GM18505 (cell line): ENCODE data around the gene SRGAP3.
"Not testable (repeated sequence)": the region's sequence is repeated elsewhere in the genome, so short reads cannot be mapped to it uniquely, and the experiment has no call there.

Experiments used
- ATAC-seq: cut with Tn5 transposase; IDR thresholded peaks from one replicate; pipeline ENCODE4 v1.9.1; 2021; ENCODE audit not compliant: unreplicated experiment
- POLR2A ChIP-seq: IDR thresholded peaks from 4 replicates; pipeline ENCODE4 v1.6.1; 2011; ENCODE audit warnings: borderline replicate concordance; ENCODE audit not compliant: insufficient read depth, insufficient read length; ENCODE audit errors: extremely low read depth

The SRGAP3 gene

GRCh38 chr3:9087831-9088413 lies 161.5 kb downstream of the SRGAP3 start:
- no peak for ATAC-seq

GRCh38 chr3:9085428-9085827 lies 164.0 kb downstream of the SRGAP3 start:
- ATAC-seq = not testable (repeated sequence)

More at GRCh38 chr3:9087831-9088413, 161.5 kb downstream of the SRGAP3 start:
- TF ChIP-seq POLR2A = no peak

- TF ChIP-seq POLR2A = no peak
- ATAC-seq = no peak
These were observed 168.1 kb downstream of the SRGAP3 start for GRCh38 chr3:9081184-9081818.

DNA sequence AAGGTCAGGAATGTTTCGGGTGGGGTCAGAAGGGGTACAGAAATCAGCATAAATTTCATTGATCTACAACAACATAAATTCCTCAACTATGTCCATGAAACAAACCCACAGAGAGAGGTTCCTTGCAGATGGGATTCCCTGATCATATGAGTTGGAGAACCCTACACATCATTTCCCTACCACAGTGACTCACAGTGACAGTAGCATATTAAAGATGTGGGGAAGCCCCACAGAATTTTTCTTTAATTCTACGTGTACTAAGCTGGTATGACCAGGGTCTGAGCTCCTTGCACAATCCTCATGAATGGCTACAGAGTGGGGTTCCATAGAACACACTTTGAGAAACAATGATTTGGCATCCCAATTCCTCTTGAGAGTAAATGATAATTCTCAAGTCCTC lies 169.3 kb downstream of the SRGAP3 start:
- TF ChIP-seq POLR2A = no peak
- no peak for ATAC-seq

DNA sequence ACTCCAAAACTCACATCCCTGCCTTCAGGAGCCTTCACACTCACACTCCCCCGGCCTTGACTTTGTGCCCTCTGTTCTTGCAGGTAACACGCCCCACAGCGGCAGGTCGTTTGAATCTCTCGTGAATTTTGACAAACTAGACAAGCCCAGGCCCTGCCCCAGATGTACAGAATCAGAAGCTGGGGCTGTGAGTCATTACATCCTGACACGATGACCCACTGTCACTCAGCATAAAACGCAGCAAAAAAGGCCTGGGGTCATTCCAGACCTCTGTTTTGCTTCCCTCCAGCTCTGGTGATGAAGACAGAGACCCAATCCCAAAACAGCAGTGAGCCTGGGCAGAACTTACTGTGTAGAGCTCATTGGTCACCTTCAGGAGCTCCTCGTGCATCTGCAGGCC lies 169.8 kb downstream of the SRGAP3 start:
- no peak for TF ChIP-seq POLR2A
- no peak for ATAC-seq

DNA sequence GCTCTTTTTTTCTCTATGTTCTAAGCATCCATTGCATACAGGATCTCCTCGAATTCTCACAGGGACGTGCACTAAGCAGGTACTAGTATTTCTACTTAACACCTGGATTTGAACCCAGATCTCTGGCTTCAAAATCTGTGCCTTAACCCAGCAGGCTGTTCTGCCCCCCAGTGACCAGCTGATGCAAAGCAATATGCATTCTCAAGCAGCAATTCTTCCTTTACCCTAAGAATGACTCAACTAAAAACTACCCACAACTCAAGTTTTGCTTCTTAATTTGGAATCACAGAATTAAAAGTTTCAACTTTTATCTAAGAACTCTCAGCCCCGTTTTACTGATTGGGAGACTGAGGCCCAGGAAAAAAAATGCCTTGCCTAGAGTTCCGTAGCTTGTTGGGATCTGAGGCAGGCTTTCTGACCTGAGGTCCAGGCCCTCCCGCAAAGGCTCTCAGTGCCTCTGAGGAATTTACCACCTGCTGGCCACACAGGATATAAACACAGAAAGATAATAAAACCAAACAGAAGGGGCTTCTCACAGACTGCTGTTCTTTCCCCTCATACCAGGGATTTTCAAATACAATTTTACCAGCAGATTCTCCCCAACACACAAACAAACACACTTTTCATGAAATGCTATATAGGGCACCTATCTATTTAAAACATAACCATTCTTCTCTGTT lies 170.7 kb downstream of the SRGAP3 start:
- ATAC-seq = no peak
- no peak for TF ChIP-seq POLR2A

GRCh38 chr3:9077029-9077428 lies 172.4 kb downstream of the SRGAP3 start:
- no peak for ATAC-seq
- TF ChIP-seq POLR2A = no peak

DNA sequence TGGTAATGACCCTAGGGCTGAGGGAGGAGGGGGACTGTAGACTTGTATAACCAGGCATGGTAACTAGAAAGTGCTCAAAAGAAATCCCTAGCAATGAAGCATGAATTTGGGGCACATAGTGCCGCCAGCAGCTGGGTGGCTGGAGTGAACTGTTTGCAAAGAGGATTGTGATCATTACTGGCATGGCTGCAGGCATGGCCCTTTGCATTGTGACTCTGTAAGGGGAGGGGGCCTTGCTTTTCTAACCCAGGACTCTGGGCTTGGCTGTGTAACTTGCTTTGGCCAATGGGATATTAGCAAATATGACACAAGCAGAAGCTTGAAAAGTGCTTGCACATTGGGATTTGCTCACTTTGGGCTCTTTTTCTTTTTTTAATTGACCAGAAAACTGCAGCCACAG lies 173.7 kb downstream of the SRGAP3 start:
- ATAC-seq = no peak
- TF ChIP-seq POLR2A = no peak

GRCh38 chr3:9074079-9074478 lies 175.4 kb downstream of the SRGAP3 start:
- no peak for TF ChIP-seq POLR2A
- no peak for ATAC-seq

- ATAC-seq = no peak
- no peak for TF ChIP-seq POLR2A
These were observed 176.8 kb downstream of the SRGAP3 start for GRCh38 chr3:9072667-9073009.

DNA sequence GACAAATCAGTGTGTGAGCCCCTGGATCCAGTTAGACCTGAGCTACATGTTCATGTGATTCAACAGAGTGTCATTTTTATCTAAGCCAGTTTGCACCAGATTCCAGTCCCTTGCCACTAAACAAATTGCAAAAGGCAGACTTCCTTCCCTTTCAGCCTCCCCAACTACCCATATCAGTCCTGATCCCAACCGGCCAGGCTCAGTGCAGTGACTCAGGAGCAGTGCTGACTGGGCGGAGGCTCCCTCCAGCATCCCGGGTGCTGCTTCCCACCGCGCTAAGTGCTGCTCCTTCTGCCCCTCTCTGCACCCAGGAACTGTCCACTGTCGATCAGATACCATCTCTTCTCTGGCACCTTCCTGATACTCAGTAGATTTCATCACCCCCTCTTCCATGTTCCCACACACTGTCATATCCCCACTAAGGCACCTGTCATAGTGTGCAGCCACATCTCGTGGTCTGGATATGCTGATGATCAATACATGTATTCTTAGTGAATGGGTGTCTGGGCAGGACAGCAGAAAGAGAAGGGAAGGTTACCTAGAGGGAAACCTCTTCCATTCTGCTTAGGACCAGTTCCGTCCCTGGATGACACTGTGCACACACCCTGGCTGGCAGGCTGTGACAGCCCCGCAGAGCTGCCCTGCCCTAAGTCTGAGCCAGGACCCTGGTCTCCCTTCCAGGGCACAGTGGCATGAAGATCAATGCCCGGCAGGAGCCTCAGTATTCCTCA lies 177.3 kb downstream of the SRGAP3 start:
- TF ChIP-seq POLR2A = no peak
- no peak for ATAC-seq

GRCh38 chr3:9070961-9071360 lies 178.5 kb downstream of the SRGAP3 start:
- no peak for TF ChIP-seq POLR2A
- ATAC-seq = no peak

DNA sequence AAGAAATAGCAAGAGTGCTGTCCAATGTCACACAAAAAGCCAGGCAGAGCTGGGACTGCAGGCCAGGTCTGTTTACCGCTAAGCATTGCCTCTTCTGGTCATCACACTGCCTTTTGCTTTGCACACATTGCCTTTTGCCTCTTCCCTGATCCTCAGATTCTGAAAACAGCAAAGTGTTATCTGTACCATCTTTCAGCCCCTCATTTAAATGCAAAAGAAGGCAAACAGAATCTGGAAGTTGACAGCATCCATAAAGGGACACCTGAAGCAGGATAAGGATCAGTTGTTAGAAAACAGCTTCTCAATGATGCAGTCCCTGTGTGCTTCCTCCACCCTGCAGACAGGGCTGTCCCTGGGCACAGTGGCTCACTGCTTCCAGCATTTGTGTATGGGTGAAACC lies 179.5 kb downstream of the SRGAP3 start:
- TF ChIP-seq POLR2A = no peak
- ATAC-seq = no peak

DNA sequence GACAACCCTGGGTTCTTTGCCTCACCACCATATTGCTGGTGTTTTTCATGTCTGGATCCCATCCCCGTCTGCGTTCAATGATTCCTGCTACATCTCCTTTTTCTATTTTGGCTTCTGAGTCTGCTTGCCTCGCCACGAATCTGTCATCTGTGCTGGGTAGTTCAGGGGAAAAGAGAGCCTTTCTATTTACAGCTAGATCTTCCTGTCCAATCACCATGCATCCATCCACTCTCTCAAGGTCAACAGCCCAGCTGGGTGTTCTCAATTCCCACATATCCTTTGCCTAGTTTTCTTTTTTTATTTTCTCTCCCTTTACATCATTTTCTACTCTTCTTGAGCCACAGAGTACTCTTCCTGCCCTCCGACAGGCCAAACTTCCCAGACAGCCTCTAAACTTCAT lies 181.4 kb downstream of the SRGAP3 start:
- TF ChIP-seq POLR2A = no peak
- ATAC-seq = no peak
